Daoy (cell line): ENCODE measurements around the gene ADH4. TPM values are rescaled to one million over a fixed set of nuclear protein-coding genes. Genes with fewer than 3 reads are reported as not detected.
"Not testable (repeated sequence)": the region's sequence is repeated elsewhere in the genome, so short reads cannot be mapped to it uniquely, and the experiment has no call there.

Experiments used
- DNase-seq: peaks from one replicate; pipeline ENCODE4 v3.0.0-alpha.2; 2015; ENCODE audit warnings: low read depth
- total RNA-seq: library from RNA; depleted of rRNA; stranded (reverse); fragments of >200 nt; shearing (Covaris generic); gene quantifications from 2 replicates; pipeline ENCODE4 v1.2.3, GENCODE V29; 2014; rRNA removed

Gene ADH4
- total RNA-seq, 1 experiment from 2014 or later, result not detected

GRCh38 chr4:99080869-99081268 lies 63.2 kb downstream of the ADH4 start:
- not testable (repeated sequence) for DNase-seq

- no peak for DNase-seq
These were observed 64.3 kb downstream of the ADH4 start for GRCh38 chr4:99079625-99080295.

GRCh38 chr4:99078931-99079624 lies 65.0 kb downstream of the ADH4 start:
- no peak for DNase-seq

DNA sequence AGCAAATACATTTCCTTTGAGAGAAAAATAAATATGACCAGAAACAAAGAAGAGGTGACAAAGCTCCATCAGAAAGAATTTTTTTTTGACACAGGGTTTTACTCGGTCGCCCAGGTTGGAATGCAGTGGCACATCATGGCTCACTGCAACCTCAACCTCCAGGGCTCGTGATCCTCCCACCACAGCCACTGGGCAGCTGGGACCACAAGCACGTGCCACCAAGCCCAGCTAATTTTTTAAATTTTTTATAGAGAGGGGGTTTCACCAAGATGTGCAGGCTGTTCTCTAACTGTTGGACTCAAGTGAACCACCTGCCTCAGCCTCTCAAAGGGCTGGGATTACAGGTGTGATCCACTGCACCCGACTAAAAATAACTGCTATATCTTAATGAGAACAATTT lies 65.8 kb downstream of the ADH4 start:
- DNase-seq, result no peak

DNA sequence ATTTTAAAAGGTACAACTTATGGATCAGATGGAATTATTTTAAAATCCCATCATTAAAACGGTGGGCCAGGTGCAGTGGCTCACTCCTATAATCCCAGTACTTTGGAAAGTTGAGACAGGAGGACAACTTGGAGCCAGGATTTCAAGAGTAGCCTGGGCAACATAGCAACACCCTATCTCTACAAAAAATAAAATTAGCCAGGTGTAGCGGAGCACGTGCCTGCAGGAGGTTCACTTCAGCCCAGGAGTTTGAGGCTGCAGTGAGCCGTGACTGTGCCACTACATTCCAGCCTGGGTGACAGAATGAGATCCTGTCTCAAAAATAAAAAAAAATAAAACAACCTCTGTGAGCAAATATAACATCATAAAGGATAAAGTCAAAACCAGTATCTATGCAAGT lies 66.9 kb downstream of the ADH4 start:
- no peak for DNase-seq

DNA sequence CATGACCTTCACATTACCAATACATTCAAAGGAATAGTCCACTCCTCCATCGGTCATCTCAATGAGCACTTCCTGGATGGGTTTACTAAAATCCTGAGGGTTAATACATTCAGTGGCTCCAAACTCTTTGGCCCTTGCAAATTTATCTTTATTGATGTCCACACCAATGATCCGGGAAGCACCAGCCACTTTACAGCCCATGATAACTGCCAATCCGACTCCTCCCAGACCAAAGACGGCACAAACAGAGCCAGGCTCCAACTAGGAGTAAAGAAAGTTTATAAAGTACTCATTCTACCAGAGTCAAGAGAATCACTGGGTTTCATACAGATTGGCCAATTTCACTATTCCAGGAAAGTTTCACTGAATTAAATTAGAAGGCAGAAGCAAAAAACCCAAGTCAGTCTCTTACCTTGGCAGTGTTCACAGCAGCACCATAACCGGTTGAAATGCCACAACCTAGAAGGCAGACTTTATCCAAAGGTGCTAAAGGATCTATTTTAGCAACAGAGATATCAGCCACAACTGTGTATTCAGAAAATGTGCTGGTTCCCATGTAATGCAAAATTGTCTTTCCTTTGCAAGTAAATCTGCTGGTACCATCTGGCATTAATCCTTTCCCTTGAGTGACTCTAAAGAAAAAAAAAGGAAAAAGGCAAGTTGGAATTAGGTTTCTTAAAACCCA lies 67.7 kb downstream of the ADH4 start:
- DNase-seq, result no peak

DNA sequence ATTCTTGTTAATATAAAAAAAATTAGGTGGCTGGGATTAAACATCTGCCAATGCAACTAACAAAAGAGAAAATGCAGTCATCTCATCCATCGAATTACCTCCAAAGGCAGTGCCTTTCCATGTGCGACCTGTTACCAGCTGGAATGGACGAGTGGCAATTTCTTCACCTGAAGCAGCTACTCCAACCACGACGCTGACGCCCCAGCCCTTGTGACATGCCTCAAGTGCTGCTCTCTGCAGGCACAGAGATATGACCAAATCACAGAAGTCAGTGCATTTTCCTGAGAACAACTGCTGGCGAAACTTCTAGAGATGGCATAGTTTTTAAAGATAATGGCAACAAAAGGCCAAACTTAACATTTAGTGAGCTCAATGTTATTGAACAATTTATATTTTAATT lies 69.3 kb downstream of the ADH4 start:
- DNase-seq, result no peak

Other genes with a start within 250 kb of the ADH4 start
- 110 and 126 TPM in 2 replicates for gene EIF4E, start 215.2 kb downstream of the ADH4 start, total RNA-seq
- gene METAP1, start 148.6 kb downstream of the ADH4 start, total RNA-seq, result 34.9 and 54.3 TPM in 2 replicates
- gene ADH5, start 55.5 kb downstream of the ADH4 start, total RNA-seq, result 78.8 and 92.2 TPM in 2 replicates
- not detected in 2 replicates for gene ADH6, start 74.9 kb upstream of the ADH4 start, total RNA-seq
- not detected in 2 replicates for gene ADH1A, start 146.7 kb upstream of the ADH4 start, total RNA-seq
- gene ADH1B, start 177.1 kb upstream of the ADH4 start, total RNA-seq, result not detected in 2 replicates
- gene ADH1C, start 208.4 kb upstream of the ADH4 start, total RNA-seq, result not detected in 2 replicates